Right lobe of liver (tissue), 6 donors: Measurements from ENCODE around the gene MYLK4. TPM values are rescaled to one million over a fixed set of nuclear protein-coding genes. Genes with fewer than 3 reads are reported as not detected.
A peak's percentile ranks its signal among the peaks of the same experiment; 100 is the strongest.

Source experiments
- ATAC-seq, 4 donors: fragments of 200-7000 bp; cut with Tn5 transposase; one replicate each; pipeline ENCODE4 v1.9.1; 2020; ENCODE audit warnings: mild to moderate bottlenecking in 4 of 4, moderate library complexity in 4 of 4
- DNase-seq, 3 donors: peaks; one replicate each; pipeline ENCODE4 v3.0.0-alpha.2; 2020
- H3K27ac ChIP-seq, 3 donors: fragments of 200-600 bp; one replicate each; pipeline ENCODE4 v1.8.0; 2022
- H3K27me3 ChIP-seq, 2 donors: fragments of 200-600 bp; one replicate each; pipeline ENCODE4 v1.8.0; 2022
- H3K36me3 ChIP-seq, 4 donors: fragments of 200-600 bp; sonication (generic) in 1 of 4; one replicate each; pipeline versions ENCODE4 v1.5.1 to v1.8.0; 2017 to 2022; ENCODE audit warnings: control low read depth in 1 of 4
- H3K4me1 ChIP-seq, 4 donors: fragments of 200-600 bp; sonication (generic) in 1 of 4; one replicate each; pipeline versions ENCODE4 v1.5.1 to v1.8.0; 2017 to 2022; ENCODE audit warnings: control low read depth in 1 of 4
- H3K4me3 ChIP-seq, 3 donors: fragments of 200-600 bp; one replicate each; pipeline ENCODE4 v1.8.0; 2022
- H3K9me3 ChIP-seq, 4 donors: fragments of 200-600 bp; sonication (generic) in 1 of 4; one replicate each; pipeline versions ENCODE4 v1.5.1 to v1.8.0; 2017 to 2022; ENCODE audit warnings: control low read depth in 1 of 4
- POLR2A ChIP-seq: fragments of 450-650 bp; IDR thresholded peaks from one replicate; pipeline ENCODE4 v1.6.1; 2017; ENCODE audit warnings: antibody characterized with exemption, mild to moderate bottlenecking
- WGBS: methylation state at CpG from one replicate; pipeline ENCODE4 v1.1.6; 2018; ENCODE audit warnings: low coverage, low lambda C conversion rate; ENCODE audit not compliant: insufficient coverage; ENCODE audit errors: missing lambda C conversion rate; 5-methylcytosine and 5-hydroxymethylcytosine counted together
- intact Hi-C, 2 donors: fragments of 100-400 bp; cut with DNase I; formaldehyde crosslinking; loops; one replicate each; pipeline versions ENCODE4 v1.11.2 to v1.14.1; 2022
- total RNA-seq, 6 experiments: library from RNA; depleted of rRNA in 2 of 6; stranded (reverse); fragments of >200 nt in 2 of 6; fragmentation: NEBNext Ultra II Directional in 3 of 6; extraction: Animal tissue kit (Norgen Biotek cat#: 25700) in 3 of 6; gene quantifications; one replicate each; pipeline versions ENCODE4 v1.1.0 to v1.2.4, GENCODE V29; 2016 to 2023
- TF ChIP-seq, protein P1 (sequence below), 4 donors: fragments of 200-600 bp in 3 of 4; fragments of 450-650 bp in 1 of 4; IDR thresholded peaks; one replicate each; pipeline versions ENCODE4 v1.5.1 to v1.8.0; 2016 to 2022; ENCODE audit warnings: antibody characterized with exemption in 4 of 4, mild to moderate bottlenecking in 2 of 4
- donor health status: DM: no; HTN: yes; CAD: no.
- donor health status: DM: no; HTN: no; CAD: no.
- donor health status: DM: no; HTN: no; CAD: no.
- donor health status: DM: no; HTN: yes; CAD: no.
- donor health status: DM: no; HTN: yes; CAD: no.

MYLK4 gene
- total RNA-seq, 6 experiments from 2014 or later, result 0.22 to 0.46 (median 0.27) TPM; not detected in 1

- H3K27ac ChIP-seq, result no peak overlapping the region
- no peaks in the 10 kb centered on the region for H3K27me3 ChIP-seq
- no peak for ATAC-seq
- no peak for DNase-seq
- no peak overlapping the region for H3K4me3 ChIP-seq
- H3K9me3 ChIP-seq, result no peaks in the 10 kb centered on the region
- TF ChIP-seq POLR2A, result no peak
- TF ChIP-seq, protein P1, sequence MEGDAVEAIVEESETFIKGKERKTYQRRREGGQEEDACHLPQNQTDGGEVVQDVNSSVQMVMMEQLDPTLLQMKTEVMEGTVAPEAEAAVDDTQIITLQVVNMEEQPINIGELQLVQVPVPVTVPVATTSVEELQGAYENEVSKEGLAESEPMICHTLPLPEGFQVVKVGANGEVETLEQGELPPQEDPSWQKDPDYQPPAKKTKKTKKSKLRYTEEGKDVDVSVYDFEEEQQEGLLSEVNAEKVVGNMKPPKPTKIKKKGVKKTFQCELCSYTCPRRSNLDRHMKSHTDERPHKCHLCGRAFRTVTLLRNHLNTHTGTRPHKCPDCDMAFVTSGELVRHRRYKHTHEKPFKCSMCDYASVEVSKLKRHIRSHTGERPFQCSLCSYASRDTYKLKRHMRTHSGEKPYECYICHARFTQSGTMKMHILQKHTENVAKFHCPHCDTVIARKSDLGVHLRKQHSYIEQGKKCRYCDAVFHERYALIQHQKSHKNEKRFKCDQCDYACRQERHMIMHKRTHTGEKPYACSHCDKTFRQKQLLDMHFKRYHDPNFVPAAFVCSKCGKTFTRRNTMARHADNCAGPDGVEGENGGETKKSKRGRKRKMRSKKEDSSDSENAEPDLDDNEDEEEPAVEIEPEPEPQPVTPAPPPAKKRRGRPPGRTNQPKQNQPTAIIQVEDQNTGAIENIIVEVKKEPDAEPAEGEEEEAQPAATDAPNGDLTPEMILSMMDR (IDR thresholded peaks at IDR 0.05), result no peak
- no peaks in the 10 kb centered on the region for H3K36me3 ChIP-seq
- 90% methylated on average over 10 of the region's 10 CpGs for WGBS
- intact Hi-C loops, result no loop called here
- H3K4me1 ChIP-seq, result no peaks in the 10 kb centered on the region
Observed at GRCh38 chr6:2729921-2730320, 20.8 kb downstream of the MYLK4 start.

DNA sequence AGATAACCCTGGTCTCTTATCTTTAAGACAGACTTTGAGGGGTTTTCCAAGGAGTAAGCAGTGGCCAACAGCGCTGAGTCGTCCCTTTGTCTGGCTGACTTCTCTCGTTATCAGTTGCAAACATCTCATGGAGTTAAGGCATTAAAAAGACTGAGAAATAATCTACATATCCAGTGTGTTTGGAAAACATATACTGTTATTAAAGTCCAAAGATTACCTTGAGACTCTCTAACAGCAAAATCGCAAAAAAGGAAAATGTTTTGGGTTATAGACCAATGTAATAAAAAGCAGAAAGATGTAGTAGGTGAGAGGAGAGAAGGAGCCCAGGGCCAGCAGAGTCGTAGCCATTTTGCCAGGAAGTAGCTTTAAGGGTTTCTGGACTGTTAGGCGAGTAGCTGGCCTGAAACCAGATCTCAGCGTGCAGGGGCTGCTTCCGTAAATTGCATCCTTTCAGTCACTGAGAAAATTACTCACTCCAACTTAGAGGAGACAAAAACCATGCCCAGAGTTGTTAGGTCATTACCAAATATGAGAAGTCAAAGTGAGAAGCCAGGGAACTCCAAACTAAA is 24.6 kb downstream of the MYLK4 start:
- peak; percentile 28 to 68 (median 51) for ATAC-seq
- no peak overlapping the region for H3K4me3 ChIP-seq
- H3K27ac ChIP-seq, result no peak overlapping the region
- no peak for DNase-seq
- no peaks in the 10 kb centered on the region for H3K4me1 ChIP-seq
- H3K27me3 ChIP-seq, result no peaks in the 10 kb centered on the region
- H3K9me3 ChIP-seq, result no peaks in the 10 kb centered on the region
- no peaks in the 10 kb centered on the region for H3K36me3 ChIP-seq
- WGBS, result 50% methylated on average over 8 of the region's 8 CpGs
- TF ChIP-seq, protein P1 (IDR thresholded peaks at IDR 0.05), result no peak
- no peak for TF ChIP-seq POLR2A
- intact Hi-C loops, result no loop called here

GRCh38 chr6:2725364-2725988 is 25.2 kb downstream of the MYLK4 start:
- Histone ChIP-seq H3K27ac (no peak overlapping the region), H3K9me3 (no peaks in the 10 kb centered on the region), H3K36me3 (no peaks in the 10 kb centered on the region), H3K27me3 (no peaks in the 10 kb centered on the region), H3K4me3 (no peak overlapping the region), H3K4me1 (no peaks in the 10 kb centered on the region)
- no peak for DNase-seq
- TF ChIP-seq, protein P1 (IDR thresholded peaks at IDR 0.05), result no peak
- TF ChIP-seq POLR2A, result no peak
- intact Hi-C loops, result no loop called here
- WGBS, result 77% methylated on average over 8 of the region's 8 CpGs
- no peak for ATAC-seq

- H3K27ac ChIP-seq, result no peak overlapping the region
- TF ChIP-seq, protein P1 (IDR thresholded peaks at IDR 0.05), result no peak
- TF ChIP-seq POLR2A, result no peak
- DNase-seq (no peak), ATAC-seq (no peak)
- 69% methylated on average over 3 of the region's 3 CpGs for WGBS
- intact Hi-C loops, result no loop called here
- no peaks in the 10 kb centered on the region for H3K9me3 ChIP-seq
- peaks cover 0 to 2% (median 0%) of the 10 kb centered on the region in 4 donors for H3K4me1 ChIP-seq
- no peaks in the 10 kb centered on the region for H3K27me3 ChIP-seq
- H3K36me3 ChIP-seq, result no peaks in the 10 kb centered on the region
- H3K4me3 ChIP-seq, result no peak overlapping the region
Observed at GRCh38 chr6:2721219-2721618, 29.5 kb downstream of the MYLK4 start.
